IPS-18a (cell line): ENCODE data around the gene CYREN.
"Not testable (repeated sequence)": the region's sequence is repeated elsewhere in the genome, so short reads cannot be mapped to it uniquely, and the experiment has no call there.

ENCODE experiments used
- H3K27ac ChIP-seq: one replicate; pipeline ENCODE4 v1.5.1; 2013; ENCODE audit warnings: low read length
- H3K27me3 ChIP-seq: one replicate; pipeline ENCODE4 v1.6.1; 2013; ENCODE audit warnings: mild to moderate bottlenecking, low read length; ENCODE audit not compliant: control insufficient read depth, insufficient read depth
- H3K36me3 ChIP-seq: one replicate; pipeline ENCODE4 v1.6.1; 2013; ENCODE audit warnings: low read depth, low read length; ENCODE audit not compliant: control insufficient read depth
- H3K4me1 ChIP-seq: one replicate; pipeline ENCODE4 v1.6.1; 2013; ENCODE audit warnings: low read depth, low read length; ENCODE audit not compliant: control insufficient read depth
- H3K4me3 ChIP-seq: one replicate; pipeline ENCODE4 v1.5.1; 2013; ENCODE audit warnings: low read length
- H3K9ac ChIP-seq: one replicate; pipeline ENCODE4 v1.6.1; 2013; ENCODE audit warnings: mild to moderate bottlenecking, low read length, moderate library complexity
- H3K9me3 ChIP-seq: one replicate; pipeline ENCODE4 v1.6.1; 2013; ENCODE audit warnings: low read depth, low read length; ENCODE audit not compliant: control insufficient read depth

The CYREN gene, protein sequence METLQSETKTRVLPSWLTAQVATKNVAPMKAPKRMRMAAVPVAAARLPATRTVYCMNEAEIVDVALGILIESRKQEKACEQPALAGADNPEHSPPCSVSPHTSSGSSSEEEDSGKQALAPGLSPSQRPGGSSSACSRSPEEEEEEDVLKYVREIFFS

DNA sequence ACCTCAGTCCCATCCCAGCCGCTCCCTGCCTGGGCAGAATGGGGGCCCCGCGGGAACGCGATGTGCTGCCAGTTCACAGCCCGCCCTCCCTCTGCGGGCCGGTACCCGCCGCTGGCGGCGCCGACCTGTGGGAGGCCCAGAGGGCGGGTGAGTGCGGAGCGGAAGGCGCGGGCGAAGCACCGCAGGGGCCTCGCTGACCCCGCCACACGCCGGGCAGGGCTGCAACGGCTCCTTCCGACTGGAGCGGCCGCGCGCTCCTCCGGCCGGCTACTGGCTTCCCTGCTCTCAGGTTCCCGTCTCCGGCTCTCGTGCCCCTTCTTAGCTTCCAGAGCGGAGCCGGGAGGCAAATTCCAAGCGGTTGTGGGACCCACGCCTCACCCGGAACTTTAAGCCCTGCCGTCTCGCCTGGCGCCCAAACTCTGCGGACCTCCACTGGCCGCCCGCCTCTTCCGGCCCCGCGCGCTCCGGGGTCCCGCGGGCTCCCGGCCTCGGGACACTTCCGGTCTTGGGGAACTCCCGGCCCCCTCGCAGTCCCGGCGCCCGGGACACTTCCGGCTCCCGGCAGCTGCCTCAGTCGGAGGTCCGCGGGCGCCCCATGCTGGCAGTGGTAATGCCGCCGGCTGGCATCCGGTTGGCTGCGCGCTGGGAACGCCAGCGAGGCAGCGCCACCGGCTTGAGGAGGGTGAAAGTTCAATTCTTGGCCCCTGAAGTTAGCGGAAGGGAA is at the start of gene CYREN:
CYREN (minus strand) TSS at position 434 of the 724 bp plus-strand sequence. CDS start 1,785 bp downstream, outside the sequence.
- Histone ChIP-seq H3K27me3 (no peaks in the 10 kb centered on the region), H3K4me3 (peak within 1 kb of the TSS; percentile 67), H3K27ac (peak within 1 kb of the TSS; percentile 72), H3K4me1 (no peaks in the 10 kb centered on the region), H3K9ac (peak within 1 kb of the TSS; percentile 82), H3K9me3 (no peaks in the 10 kb centered on the region), H3K36me3 (peaks cover 30% of the 10 kb centered on the region)

DNA sequence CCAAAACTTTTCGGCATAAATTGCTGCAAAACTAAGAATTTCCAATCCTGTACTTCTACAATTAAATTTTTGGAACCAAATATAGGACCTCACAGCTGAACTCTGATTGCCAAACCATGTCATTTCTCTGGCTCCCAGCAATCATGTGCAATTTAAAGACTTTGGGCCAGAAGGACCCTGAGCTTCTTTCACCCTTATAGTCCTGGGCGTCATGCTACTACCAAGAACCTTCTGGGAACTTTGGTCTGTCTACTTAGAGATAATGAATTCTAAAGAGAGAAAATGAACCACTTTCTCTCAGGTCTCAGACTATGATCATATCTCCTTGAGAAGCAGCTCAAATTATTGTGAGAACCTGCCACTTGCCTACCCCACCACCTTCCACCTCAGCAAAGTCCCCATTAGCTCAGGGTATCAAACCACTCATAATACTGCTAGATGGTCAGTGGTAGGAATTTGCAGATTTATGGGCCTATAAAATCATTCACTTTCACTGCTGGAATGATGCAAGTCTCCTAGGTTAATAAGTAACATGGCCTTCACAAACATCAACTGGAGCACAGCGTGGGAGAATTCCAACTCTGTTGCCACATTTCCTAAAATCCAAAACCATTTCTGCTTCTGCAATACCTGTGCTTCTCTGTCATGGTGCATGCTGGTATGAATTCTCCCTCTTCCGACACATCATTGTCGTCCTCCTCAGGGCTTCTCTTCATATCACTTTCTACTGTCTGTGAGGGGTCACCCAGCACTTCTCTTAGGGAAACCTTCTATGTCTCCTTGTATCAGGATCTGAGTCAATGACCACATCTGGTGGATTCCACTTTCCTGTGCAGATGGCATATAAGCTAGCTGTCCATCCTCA is 47.4 kb upstream of the CYREN start:
- H3K9ac ChIP-seq = no peak overlapping the region
- H3K27ac ChIP-seq = no peak overlapping the region
- peaks cover 5% of the 10 kb centered on the region for H3K4me1 ChIP-seq
- H3K4me3 ChIP-seq = no peak overlapping the region
- H3K27me3 ChIP-seq = no peaks in the 10 kb centered on the region
- no peaks in the 10 kb centered on the region for H3K9me3 ChIP-seq
- H3K36me3 ChIP-seq = no peaks in the 10 kb centered on the region

DNA sequence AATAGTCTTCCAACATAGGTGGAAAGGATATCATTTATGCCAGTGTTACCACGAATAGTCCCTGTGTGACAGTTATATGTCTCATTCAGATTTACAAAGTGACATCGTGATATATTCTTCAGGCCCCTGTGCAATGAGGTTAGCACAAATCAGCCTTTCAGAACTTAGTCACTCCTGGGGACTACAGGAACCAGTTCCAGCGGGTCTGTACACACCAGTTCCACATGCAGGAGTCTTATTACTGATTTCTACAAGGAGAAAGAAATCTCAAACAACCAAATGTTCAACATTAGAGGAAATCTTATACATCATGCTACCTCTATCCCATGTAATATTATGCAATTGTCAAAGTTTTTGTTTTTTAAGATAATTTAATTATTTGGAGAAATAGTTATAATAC is 45.2 kb upstream of the CYREN start:
- H3K36me3 ChIP-seq = no peaks in the 10 kb centered on the region
- peaks cover 3% of the 10 kb centered on the region for H3K27me3 ChIP-seq
- no peak overlapping the region for H3K4me3 ChIP-seq
- no peak overlapping the region for H3K9ac ChIP-seq
- no peaks in the 10 kb centered on the region for H3K9me3 ChIP-seq
- no peak overlapping the region for H3K27ac ChIP-seq
- no peaks in the 10 kb centered on the region for H3K4me1 ChIP-seq

DNA sequence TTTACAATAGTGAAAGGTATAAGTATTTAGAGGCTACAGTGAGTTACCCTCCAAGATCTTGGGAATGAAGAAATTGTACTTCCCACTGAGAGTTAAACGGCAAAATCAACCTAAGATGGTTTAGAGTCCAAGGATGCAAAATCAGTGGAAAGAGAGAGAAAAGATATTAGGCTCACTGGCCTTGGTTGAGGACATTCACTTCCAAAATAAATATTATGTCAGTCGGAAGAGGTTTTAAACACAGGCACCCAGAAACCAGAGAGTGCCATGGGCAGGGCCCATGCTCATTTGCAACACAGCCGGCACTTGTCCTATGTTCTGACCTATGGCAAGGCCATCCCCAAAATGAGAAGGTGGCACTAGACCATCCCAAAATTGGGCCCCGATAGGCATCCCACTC is 44.7 kb upstream of the CYREN start:
- no peak overlapping the region for H3K9ac ChIP-seq
- H3K27ac ChIP-seq = no peak overlapping the region
- no peaks in the 10 kb centered on the region for H3K36me3 ChIP-seq
- H3K27me3 ChIP-seq = peaks cover 8% of the 10 kb centered on the region
- no peaks in the 10 kb centered on the region for H3K9me3 ChIP-seq
- no peak overlapping the region for H3K4me3 ChIP-seq
- no peaks in the 10 kb centered on the region for H3K4me1 ChIP-seq

DNA sequence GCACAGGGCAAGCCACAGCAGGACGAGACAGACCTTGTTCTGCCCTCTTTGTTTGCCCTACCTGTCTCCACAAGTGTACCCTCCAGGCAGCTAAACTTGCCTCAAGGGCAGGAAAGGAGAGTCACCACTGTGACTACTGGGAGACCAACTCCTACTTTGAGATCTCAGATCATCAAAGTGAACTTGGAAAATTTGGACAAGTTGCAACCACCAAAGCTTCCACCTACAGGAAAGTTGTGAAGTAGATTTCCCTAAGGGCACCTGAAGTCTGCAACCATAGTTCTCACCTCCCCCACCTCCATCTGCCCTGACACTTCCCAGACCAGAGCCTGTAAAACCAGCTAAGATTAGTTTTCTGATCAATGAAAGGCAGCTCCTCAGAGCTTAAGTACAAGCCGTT is 43.3 kb upstream of the CYREN start:
- Histone ChIP-seq H3K36me3 (no peaks in the 10 kb centered on the region), H3K4me1 (no peaks in the 10 kb centered on the region), H3K4me3 (no peak overlapping the region), H3K9me3 (no peaks in the 10 kb centered on the region), H3K9ac (no peak overlapping the region), H3K27me3 (peaks cover 9% of the 10 kb centered on the region), H3K27ac (no peak overlapping the region)

DNA sequence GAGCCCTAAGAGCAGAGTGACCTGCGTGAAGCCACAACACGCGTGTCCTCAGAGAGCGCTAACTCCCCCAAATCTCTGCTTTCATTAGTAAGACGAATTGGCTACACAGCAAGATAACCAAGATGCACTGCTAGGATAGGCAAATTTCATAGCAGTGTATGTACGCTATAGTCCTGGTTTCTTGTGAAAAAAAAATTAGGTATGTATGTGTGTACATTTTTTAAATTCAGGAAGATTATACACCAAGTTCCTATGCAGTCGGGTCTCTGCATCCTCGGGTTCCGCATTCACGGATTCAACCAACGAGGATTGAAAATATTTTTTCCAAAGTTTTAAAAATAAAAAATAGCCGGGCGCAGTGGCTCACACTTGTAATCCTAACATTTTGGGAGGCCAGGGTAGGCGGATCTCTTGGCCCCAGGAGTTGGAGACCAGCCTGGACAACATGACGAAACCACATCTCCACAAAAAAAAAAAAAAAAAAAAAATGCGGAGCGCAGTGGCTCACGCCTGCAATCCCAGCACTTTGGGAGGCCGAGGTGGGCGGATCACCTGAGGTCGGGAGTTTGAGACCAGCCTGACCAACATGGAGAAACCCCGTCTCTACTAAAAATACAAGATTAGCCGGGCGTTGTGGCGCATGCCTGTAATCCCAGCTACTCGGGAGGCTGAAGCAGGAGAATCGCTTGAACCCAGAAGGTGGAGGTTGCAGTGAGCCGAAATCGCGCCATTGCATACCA is 41.6 kb upstream of the CYREN start:
- H3K27ac ChIP-seq, H3K36me3 ChIP-seq, H3K4me1 ChIP-seq, H3K9me3 ChIP-seq, H3K27me3 ChIP-seq: not testable (repeated sequence)
- H3K9ac ChIP-seq = peak overlapping the region; percentile 61
- peak overlapping the region; percentile 66 for H3K4me3 ChIP-seq

DNA sequence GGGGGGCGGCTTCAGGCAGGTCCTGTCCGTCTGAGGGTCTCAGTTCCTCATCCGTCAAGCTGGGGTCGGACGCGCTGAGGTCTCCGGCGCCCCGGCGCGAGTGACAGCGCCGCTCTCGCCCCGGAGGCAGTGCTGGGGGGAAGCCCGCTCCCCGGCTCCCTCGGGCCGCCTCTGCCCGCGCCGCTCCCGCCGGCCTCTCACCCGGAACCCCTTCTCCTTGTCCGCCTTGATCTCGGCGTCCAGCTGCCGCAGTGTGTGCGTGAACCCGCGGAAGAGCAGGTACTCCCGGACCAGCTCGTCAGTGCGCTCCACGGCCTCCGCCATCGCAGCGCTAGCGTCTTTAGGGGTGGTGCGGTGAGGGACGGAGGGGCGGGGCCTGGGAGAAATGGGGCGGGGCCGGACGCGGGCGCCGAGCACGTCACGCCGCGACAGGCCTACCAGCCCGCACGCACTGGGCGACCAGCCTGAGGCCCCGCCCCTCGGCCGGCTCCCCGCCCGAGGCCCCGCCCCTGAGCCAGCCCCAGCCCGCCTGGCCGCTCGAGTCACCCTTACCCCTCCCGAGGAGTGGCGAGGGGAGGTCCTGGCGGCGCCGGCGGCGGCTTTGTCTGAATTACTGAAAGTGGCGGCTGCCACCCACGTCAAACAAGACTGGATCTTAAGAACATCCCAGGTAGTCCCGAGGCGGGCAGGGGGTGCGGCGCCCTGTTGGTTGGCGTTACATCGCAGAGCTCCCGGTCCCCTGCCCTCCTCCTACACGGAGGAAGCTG is 40.9 kb upstream of the CYREN start, which contains the start of gene WDR91:
WDR91 (minus strand) TSS at position 348 of the 767 bp plus-strand sequence; CDS start at position 324, 24 bp downstream.
- Histone ChIP-seq H3K9ac (peak within 1 kb of the TSS; percentile 61), H3K4me3 (peak within 1 kb of the TSS; percentile 66), H3K36me3 (no peaks in the 10 kb centered on the region), H3K4me1 (no peaks in the 10 kb centered on the region), H3K27me3 (peaks cover 9% of the 10 kb centered on the region), H3K9me3 (no peaks in the 10 kb centered on the region), H3K27ac (no peak within 1 kb of the TSS)

DNA sequence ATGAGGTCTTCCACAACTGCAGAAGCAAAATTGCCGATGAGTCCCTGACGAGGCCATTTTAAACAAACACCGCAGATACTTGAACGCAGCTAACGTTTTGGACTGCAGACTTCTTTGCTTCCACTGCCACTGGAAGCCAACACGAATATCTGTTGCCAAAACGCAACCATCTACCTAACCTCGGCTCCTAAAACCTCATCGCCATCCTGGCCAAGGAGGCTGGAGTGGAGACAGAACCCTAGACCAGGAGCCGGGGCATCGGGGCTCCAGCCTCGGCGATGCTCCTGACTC is 40.3 kb upstream of the CYREN start:
- no peaks in the 10 kb centered on the region for H3K9me3 ChIP-seq
- no peak overlapping the region for H3K27ac ChIP-seq
- peak overlapping the region; percentile 58 for H3K9ac ChIP-seq
- no peaks in the 10 kb centered on the region for H3K36me3 ChIP-seq
- H3K4me1 ChIP-seq = no peaks in the 10 kb centered on the region
- H3K4me3 ChIP-seq = peak overlapping the region; percentile 66
- H3K27me3 ChIP-seq = peaks cover 9% of the 10 kb centered on the region

DNA sequence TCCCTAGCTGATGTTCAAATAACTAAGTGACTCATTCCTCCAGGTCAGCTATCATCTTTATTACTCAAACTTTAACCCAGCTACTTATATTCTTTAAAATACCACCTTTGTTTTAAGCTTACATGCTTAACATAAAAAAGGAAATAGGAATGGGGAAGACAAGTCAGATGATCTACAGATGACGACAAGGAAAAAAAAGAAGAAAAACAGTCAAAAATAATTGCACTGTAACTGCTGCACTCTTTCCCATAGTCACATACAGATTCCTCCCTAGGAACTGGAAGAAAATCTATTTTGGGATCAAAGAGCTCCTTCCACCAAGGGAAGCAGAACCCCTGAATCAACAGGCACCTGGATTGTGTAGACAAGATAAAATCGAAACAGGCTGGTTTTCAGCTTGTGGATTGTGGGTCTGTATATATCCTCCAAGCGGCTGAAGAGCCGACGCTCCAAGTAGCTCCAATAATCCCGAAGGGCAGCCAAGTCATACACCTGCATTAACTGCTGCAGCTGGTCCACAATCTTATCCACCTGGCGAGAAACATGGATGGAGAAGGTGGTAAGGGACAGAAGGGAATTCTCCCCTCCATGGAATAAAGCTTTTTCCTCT is 38.8 kb upstream of the CYREN start:
- H3K36me3 ChIP-seq = no peaks in the 10 kb centered on the region
- H3K9ac ChIP-seq = no peak overlapping the region
- H3K4me1 ChIP-seq = no peaks in the 10 kb centered on the region
- H3K27ac ChIP-seq = no peak overlapping the region
- peaks cover 9% of the 10 kb centered on the region for H3K27me3 ChIP-seq
- H3K4me3 ChIP-seq = no peak overlapping the region
- no peaks in the 10 kb centered on the region for H3K9me3 ChIP-seq

DNA sequence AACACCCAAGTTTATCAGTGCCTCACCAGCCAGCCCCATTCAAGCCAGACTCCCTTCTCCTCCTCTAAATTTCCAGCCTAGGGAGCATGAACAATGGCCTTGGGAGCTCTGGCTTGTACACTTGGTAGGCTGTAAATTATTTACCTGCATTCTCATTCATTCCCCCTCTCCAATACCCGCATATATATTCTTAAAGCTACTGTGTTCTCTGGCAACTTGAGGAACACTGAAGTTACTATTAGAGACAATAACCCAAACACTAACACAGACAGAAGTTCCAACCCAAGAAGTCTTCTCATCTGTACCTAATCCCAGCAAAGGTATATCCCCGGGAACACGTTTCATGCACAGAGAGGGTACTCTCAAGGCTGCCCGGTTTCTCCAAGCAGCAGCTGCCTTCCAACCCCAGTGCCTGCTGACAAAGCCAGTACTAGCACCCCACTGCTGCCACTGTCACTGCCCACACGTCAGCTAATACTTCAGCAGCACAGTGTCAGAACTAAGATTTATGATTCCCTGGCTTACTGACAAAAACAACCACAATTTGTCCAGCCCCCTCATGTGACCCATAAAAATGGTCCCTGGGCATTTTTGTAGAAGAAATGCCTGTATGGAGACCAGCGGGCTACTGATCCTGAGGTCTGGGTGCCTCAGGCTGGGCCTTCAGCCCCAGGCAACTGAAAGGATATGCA is 37.7 kb upstream of the CYREN start:
- no peak overlapping the region for H3K27ac ChIP-seq
- no peak overlapping the region for H3K4me3 ChIP-seq
- H3K27me3 ChIP-seq = peaks cover 9% of the 10 kb centered on the region
- H3K9ac ChIP-seq = no peak overlapping the region
- H3K4me1 ChIP-seq = no peaks in the 10 kb centered on the region
- no peaks in the 10 kb centered on the region for H3K9me3 ChIP-seq
- H3K36me3 ChIP-seq = no peaks in the 10 kb centered on the region
